Right ventricle myocardium inferior (tissue), 1 donor: ENCODE results near the gene ZNF467. TPM values are rescaled to one million over a fixed set of nuclear protein-coding genes. Genes with fewer than 3 reads are reported as not detected.
A peak's percentile ranks its signal among the peaks of the same experiment; 100 is the strongest.

Experiments used
- ATAC-seq: fragments of 200-7000 bp; cut with Tn5 transposase; one replicate; pipeline ENCODE4 v1.9.1; 2020; ENCODE audit warnings: mild to moderate bottlenecking, moderate library complexity
- DNase-seq: peaks from one replicate; pipeline ENCODE4 v3.0.0; 2021; ENCODE audit errors: missing footprints
- intact Hi-C: fragments of 100-400 bp; cut with DNase I; formaldehyde crosslinking; loops from one replicate; pipeline ENCODE4 v1.11.0; 2022
- total RNA-seq: library from RNA; stranded (reverse); fragmentation: NEBNext Ultra II Directional; extraction: Animal tissue kit (Norgen Biotek cat#: 25700); gene quantifications from one replicate; pipeline ENCODE4 v1.2.1, GENCODE V29; 2021
- donor health status: DM: no; HTN: yes; CAD: no; lungs with severe emphysema.

The ZNF467 gene
- total RNA-seq, 1 donor from 2014 or later = 7.0 TPM

- no peak for DNase-seq
- intact Hi-C loops = no loop called here
- no peak for ATAC-seq
Measured at GRCh38 chr7:149762610-149763009, 10.8 kb downstream of the ZNF467 start.

GRCh38 chr7:149762089-149762488 lies 11.3 kb downstream of the ZNF467 start:
- intact Hi-C loops = no loop called here
- DNase-seq (no peak), ATAC-seq (no peak)

GRCh38 chr7:149761307-149761706 lies 12.1 kb downstream of the ZNF467 start:
- intact Hi-C loops = no loop called here
- DNase-seq (no peak), ATAC-seq (no peak)

- intact Hi-C loops = no loop called here
Measured at GRCh38 chr7:149760538-149760937, 12.8 kb downstream of the ZNF467 start.

GRCh38 chr7:149759093-149759860 lies 14.1 kb downstream of the ZNF467 start:
- intact Hi-C loops = no loop called here
- no peak for DNase-seq
- ATAC-seq = no peak

More at GRCh38 chr7:149760538-149760937, 12.8 kb downstream of the ZNF467 start:
- ATAC-seq (no peak), DNase-seq (no peak)

- DNase-seq (no peak), ATAC-seq (peak; percentile 53)
- intact Hi-C loops = no loop called here
Measured at GRCh38 chr7:149753375-149754233, 19.8 kb downstream of the ZNF467 start.

- no peak for ATAC-seq
- DNase-seq = no peak
- intact Hi-C loops = no loop called here
Measured at GRCh38 chr7:149752646-149753045, 20.7 kb downstream of the ZNF467 start.

- ATAC-seq (no peak), DNase-seq (no peak)
- intact Hi-C loops = no loop called here
Measured at GRCh38 chr7:149751043-149751775, 22.2 kb downstream of the ZNF467 start.

GRCh38 chr7:149750122-149750845 lies 23.1 kb downstream of the ZNF467 start:
- DNase-seq (no peak), ATAC-seq (no peak)
- intact Hi-C loops = no loop called here

GRCh38 chr7:149748076-149748874 lies 25.1 kb downstream of the ZNF467 start:
- no peak for ATAC-seq
- no peak for DNase-seq
- intact Hi-C loops = no loop called here

- no peak for DNase-seq
- intact Hi-C loops = loop anchor here (2.0 kb wide), 1 partner anchor 81 kb away; no protein-coding TSS in a partner anchor
Measured at GRCh38 chr7:149743476-149744255, 29.7 kb downstream of the ZNF467 start.

GRCh38 chr7:149742075-149742701 lies 31.2 kb downstream of the ZNF467 start:
- DNase-seq = peak; percentile 90

More at GRCh38 chr7:149743476-149744255, 29.7 kb downstream of the ZNF467 start:
- no peak for ATAC-seq

GRCh38 chr7:149741629-149742028 lies 31.8 kb downstream of the ZNF467 start:
- peak; percentile 75 for ATAC-seq
- DNase-seq = no peak
- intact Hi-C loops = loop anchor here (1.0 to 2.0 kb wide), 2 partner anchors 72 to 79 kb away; no protein-coding TSS in a partner anchor

More at GRCh38 chr7:149742075-149742701, 31.2 kb downstream of the ZNF467 start:
- intact Hi-C loops = loop anchor here (1.0 to 2.0 kb wide), 2 partner anchors 73 to 79 kb away; no protein-coding TSS in a partner anchor
- peak; percentile 85 for ATAC-seq

GRCh38 chr7:149736478-149737360 lies 36.7 kb downstream of the ZNF467 start:
- intact Hi-C loops = no loop called here
- DNase-seq (no peak), ATAC-seq (no peak)

GRCh38 chr7:149735779-149736477 lies 37.5 kb downstream of the ZNF467 start:
- DNase-seq (no peak), ATAC-seq (no peak)
- intact Hi-C loops = no loop called here
